B cell (primary cell): ENCODE results near the gene CCDC187.

Source experiments
- CTCF ChIP-seq: fragments of 200-600 bp; IDR thresholded peaks from one replicate; pipeline ENCODE4 v1.8.0; 2022; ENCODE audit warnings: antibody characterized with exemption, mild to moderate bottlenecking
- EZH2 ChIP-seq: IDR thresholded peaks from 2 replicates; pipeline ENCODE4 v1.6.1; 2012; ENCODE audit warnings: borderline replicate concordance, low read depth, mild to moderate bottlenecking, moderate library complexity, low read length; ENCODE audit not compliant: insufficient read depth, poor library complexity, severe bottlenecking

- TF ChIP-seq EZH2, result no peak
- peak; percentile 77 for TF ChIP-seq CTCF
These were observed 35.5 kb upstream of the CCDC187 start for GRCh38 chr9:136339173-136339957.
